Sigmoid colon (tissue), 7 donors: ENCODE measurements around the gene XPNPEP1. TPM values are rescaled to one million over a fixed set of nuclear protein-coding genes. Genes with fewer than 3 reads are reported as not detected.

Experiments
- DNase-seq: peaks from one replicate; pipeline ENCODE4 v3.0.0-alpha.2; 2019
- H3K27ac ChIP-seq, 4 donors: fragments of 200-600 bp; sonication (generic); one replicate each; pipeline ENCODE4 v1.5.1; 2016 to 2019; ENCODE audit warnings: mild to moderate bottlenecking in 1 of 4
- H3K27me3 ChIP-seq, 3 donors: fragments of 200-600 bp; sonication (generic); one replicate each; pipeline ENCODE4 v1.5.1; 2019; ENCODE audit warnings: mild to moderate bottlenecking in 1 of 3
- H3K36me3 ChIP-seq, 4 donors: fragments of 200-600 bp; sonication (generic); one replicate each; pipeline ENCODE4 v1.5.1; 2016 to 2019
- H3K4me1 ChIP-seq, 4 donors: fragments of 200-600 bp; sonication (generic); one replicate each; pipeline ENCODE4 v1.5.1; 2017 to 2019
- H3K4me3 ChIP-seq, 4 donors: fragments of 200-600 bp; sonication (generic); one replicate each; pipeline ENCODE4 v1.5.1; 2017 to 2019; ENCODE audit warnings: mild to moderate bottlenecking in 2 of 4, moderate library complexity in 1 of 4
- H3K9me3 ChIP-seq, 4 donors: fragments of 200-600 bp in 3 of 4; sonication (generic) in 3 of 4; one replicate each; pipeline versions ENCODE4 v1.5.1 to v1.6.1; 2013 to 2019
- CTCF ChIP-seq, 4 experiments: fragments of 450-650 bp in 3 of 4; fragments of 200-600 bp in 1 of 4; IDR thresholded peaks; one replicate each; pipeline ENCODE4 v1.5.1; 2016 to 2019; ENCODE audit warnings: antibody characterized with exemption in 4 of 4, mild to moderate bottlenecking in 3 of 4, moderate library complexity in 2 of 4
- EP300 ChIP-seq, 4 donors: sonication (generic); formaldehyde crosslinking; IDR thresholded peaks; one replicate each; pipeline ENCODE4 v1.6.1; 2017; ENCODE audit warnings: antibody characterized with exemption in 4 of 4
- POLR2A ChIP-seq, 2 donors: fragments of 450-650 bp; IDR thresholded peaks; one replicate each; pipeline ENCODE4 v1.6.1; 2016; ENCODE audit warnings: antibody characterized with exemption in 2 of 2, mild to moderate bottlenecking in 2 of 2, moderate library complexity in 2 of 2
- POLR2AphosphoS5 ChIP-seq, 4 donors: sonication (generic); formaldehyde crosslinking; IDR thresholded peaks; one replicate each; pipeline ENCODE4 v1.6.1; 2017; ENCODE audit warnings: antibody characterized with exemption in 4 of 4
- WGBS, 2 donors: extraction: QIAGEN DNeasy Blood & Tissue Kit; methylation state at CpG; one replicate each; pipeline ENCODE4 v1.1.7; 2013; 5-methylcytosine and 5-hydroxymethylcytosine counted together
- intact Hi-C: fragments of 100-400 bp; cut with DNase I; formaldehyde crosslinking; loops from one replicate; pipeline ENCODE4 v1.15.1; 2023
- polyA plus RNA-seq, 3 donors: library from polyadenylated mRNA; stranded (reverse); fragments of 200-250 nt; gene quantifications; one replicate each; pipeline ENCODE4 v1.2.3, GENCODE V29; 2013
- total RNA-seq, 4 donors: library from RNA; depleted of rRNA; stranded (reverse); fragments of >200 nt; gene quantifications; one replicate each; pipeline ENCODE4 v1.1.0, GENCODE V29; 2016
- donor health status: healthy with polysubstance abuse.
- donor health status: Bipolar disorder and iron deficiency.
- donor health status: healthy.

XPNPEP1 gene
- 10 to 100 TPM; 53.5 to 59.1 (median 56.5) TPM for total RNA-seq
- polyA plus RNA-seq, result 10 to 100 TPM; 37.5 to 55.6 (median 42.6) TPM

- DNase-seq, result peak; percentile 95
- Histone ChIP-seq H3K27ac (peak within 1 kb of the TSS; percentile 86 to 97 (median 92)), H3K27me3 (no peaks in the 10 kb centered on the region), H3K4me1 (peaks cover 0 to 28% (median 19%) of the 10 kb centered on the region in 4 donors), H3K9me3 (no peaks in the 10 kb centered on the region), H3K4me3 (peak within 1 kb of the TSS; percentile 44 to 98 (median 93)), H3K36me3 (no peaks in the 10 kb centered on the region)
- peak; percentile 16 to 61 for TF ChIP-seq POLR2A (IDR thresholded peaks at IDR 0.05)
- no peak for TF ChIP-seq EP300 (IDR thresholded peaks at IDR 0.05)
- TF ChIP-seq POLR2AphosphoS5 (IDR thresholded peaks at IDR 0.05), result peak; percentile 78 to 93 (median 90)
- TF ChIP-seq CTCF (IDR thresholded peaks at IDR 0.05), result no peak
- 1 to 3% methylated on average over 105 of the region's 105 CpGs for WGBS, 2 donors
- intact Hi-C loops, result loop anchor here (1.0 to 10.0 kb wide), 5 partner anchors 41 to 992 kb away; partner anchors contain the start of genes ADD3, BBIP1 and SHOC2
Observed at GRCh38 chr10:109922976-109923921, at the start of gene XPNPEP1. XPNPEP1 (minus strand) TSS chr10:109923511; CDS start chr10:109923433, 78 bp downstream.

GRCh38 chr10:109972372-109973001 lies 49.2 kb upstream of the XPNPEP1 start:
- intact Hi-C loops, result no loop called here
- TF ChIP-seq CTCF (IDR thresholded peaks at IDR 0.05) (no peak), POLR2A (IDR thresholded peaks at IDR 0.05) (no peak), POLR2AphosphoS5 (IDR thresholded peaks at IDR 0.05) (no peak), EP300 (IDR thresholded peaks at IDR 0.05) (no peak)
- no peak for DNase-seq
- Histone ChIP-seq H3K27me3 (no peaks in the 10 kb centered on the region), H3K27ac (no peak overlapping the region), H3K9me3 (no peaks in the 10 kb centered on the region), H3K36me3 (no peaks in the 10 kb centered on the region), H3K4me1 (peaks cover 0 to 7% (median 6%) of the 10 kb centered on the region in 4 donors), H3K4me3 (no peak overlapping the region)
- 92 to 95% methylated on average over 2 of the region's 2 CpGs for WGBS, 2 donors

- Histone ChIP-seq H3K9me3 (no peaks in the 10 kb centered on the region), H3K27ac (no peak overlapping the region), H3K36me3 (no peaks in the 10 kb centered on the region), H3K4me1 (peaks cover 0 to 15% (median 9%) of the 10 kb centered on the region in 4 donors), H3K4me3 (no peak overlapping the region), H3K27me3 (no peaks in the 10 kb centered on the region)
- no peak for DNase-seq
- TF ChIP-seq EP300 (IDR thresholded peaks at IDR 0.05), result no peak
- no peak for TF ChIP-seq POLR2A (IDR thresholded peaks at IDR 0.05)
- no peak for TF ChIP-seq POLR2AphosphoS5 (IDR thresholded peaks at IDR 0.05)
- TF ChIP-seq CTCF (IDR thresholded peaks at IDR 0.05), result no peak
- WGBS, 2 donors, result 75 to 82% methylated on average over 3 of the region's 3 CpGs
- intact Hi-C loops, result no loop called here
Observed at GRCh38 chr10:109971634-109972033, 48.3 kb upstream of the XPNPEP1 start.

- 88 to 89% methylated on average over 8 of the region's 8 CpGs for WGBS, 2 donors
- H3K9me3 ChIP-seq, result no peaks in the 10 kb centered on the region
- no peak overlapping the region for H3K4me3 ChIP-seq
- no peaks in the 10 kb centered on the region for H3K27me3 ChIP-seq
- H3K27ac ChIP-seq, result peak overlapping the region in 2 of 4 donors; percentile 14 to 26
- no peaks in the 10 kb centered on the region for H3K36me3 ChIP-seq
- intact Hi-C loops, result no loop called here
- peaks cover 0 to 24% (median 11%) of the 10 kb centered on the region in 4 donors for H3K4me1 ChIP-seq
- no peak for TF ChIP-seq EP300 (IDR thresholded peaks at IDR 0.05)
- DNase-seq, result no peak
Observed at GRCh38 chr10:109969760-109970346, 46.5 kb upstream of the XPNPEP1 start.
